Endothelial cell of umbilical vein (primary cell): ENCODE data around the gene SSH2. TPM values are rescaled to one million over a fixed set of nuclear protein-coding genes. Genes with fewer than 3 reads are reported as not detected.

Experiments used
- BruUV-seq: library from RNA; stranded (reverse); fragments of 400-500 nt; replicated peaks from 2 replicates; lab custom pipeline; 2021; lab: Mats Ljungman, UMichigan
- CTCF ChIA-PET: fragments of 300-600, 350-600 bp; sonication (Branson Sonifier 250); formaldehyde crosslinking; loops from one replicate; lab custom pipeline; 2021; ENCODE audit warnings: antibody characterized with exemption, inconsistent platforms; lab: Charles Lee
- POLR2A ChIA-PET: fragments of 300-600, 350-600 bp; sonication (Branson Sonifier 250); formaldehyde crosslinking; loops from one replicate; lab custom pipeline; 2021; ENCODE audit warnings: antibody characterized with exemption, inconsistent platforms; lab: Charles Lee
- DNase-seq: peaks from one replicate; pipeline ENCODE4 v3.0.0-alpha.2; 2011; ENCODE audit warnings: low read depth, low spot score
- FAIRE-seq: peaks from 2 replicates; lab custom pipeline; 2011; peaks lifted over from hg19 to GRCh38; lab: Jason Lieb, UNC
- H2AFZ ChIP-seq: 2 replicates; pipeline ENCODE4 v1.6.0; 2012; ENCODE audit warnings: low read depth, low read length, control low read depth, inconsistent platforms
- H3K27ac ChIP-seq: 2 replicates; pipeline ENCODE4 v1.5.1; 2011; ENCODE audit warnings: low read depth, mild to moderate bottlenecking, control low read depth, low read length, moderate library complexity; ENCODE audit not compliant: insufficient read depth
- H3K27me3 ChIP-seq, 2 experiments: 2 replicates each; pipeline versions ENCODE4 v1.6.0 to v1.6.1; 2011; ENCODE audit warnings: low read length in 2 of 2, mixed read lengths in 1 of 2; ENCODE audit not compliant: control insufficient read depth in 2 of 2, insufficient read depth in 2 of 2
- H3K36me3 ChIP-seq, 2 experiments: 2 replicates in 1 of 2; 3 replicates in 1 of 2; pipeline ENCODE4 v1.5.1; 2011; ENCODE audit warnings: low read length in 2 of 2, mild to moderate bottlenecking in 1 of 2, moderate library complexity in 1 of 2; ENCODE audit not compliant: control insufficient read depth in 2 of 2, insufficient read depth in 2 of 2; ENCODE audit errors: extremely low read depth in 1 of 2
- H3K4me1 ChIP-seq: 3 replicates; pipeline ENCODE4 v1.5.1; 2011; ENCODE audit warnings: mild to moderate bottlenecking, low read length; ENCODE audit not compliant: control insufficient read depth, insufficient read depth; ENCODE audit errors: extremely low read depth
- H3K4me2 ChIP-seq: 2 replicates; pipeline ENCODE4 v1.6.1; 2011; ENCODE audit warnings: low read length, control low read depth, mixed read lengths; ENCODE audit not compliant: insufficient read depth
- H3K4me3 ChIP-seq, 3 experiments: fragments of 200-600 bp in 1 of 3; sonication (generic), shearing (Covaris generic) in 1 of 3; replicated peaks in 1 of 3; 2 replicates each; pipeline ENCODE4 v1.5.1; 2011 to 2016; ENCODE audit warnings: control low read depth in 3 of 3, low read length in 3 of 3, mild to moderate bottlenecking in 2 of 3, inconsistent platforms in 1 of 3, low read depth in 1 of 3, moderate library complexity in 1 of 3; ENCODE audit not compliant: insufficient read depth in 1 of 3
- H3K79me2 ChIP-seq: 2 replicates; pipeline ENCODE4 v1.6.0; 2012; ENCODE audit warnings: low read length, inconsistent platforms; ENCODE audit not compliant: control insufficient read depth, insufficient read depth
- H3K9ac ChIP-seq: replicated peaks from 2 replicates; pipeline ENCODE3; 2011; ENCODE audit warnings: low read length, control low read depth; ENCODE audit not compliant: insufficient read depth; ENCODE audit errors: extremely low read depth
- H3K9me1 ChIP-seq: replicated peaks from 3 replicates; pipeline ENCODE4 v1.6.0; 2011; ENCODE audit warnings: mild to moderate bottlenecking, low read length; ENCODE audit not compliant: control insufficient read depth, insufficient read depth; ENCODE audit errors: extremely low read depth
- H3K9me3 ChIP-seq: replicated peaks from 2 replicates; pipeline ENCODE4 v1.5.1; 2012; ENCODE audit warnings: low read length, inconsistent platforms; ENCODE audit not compliant: control insufficient read depth, insufficient read depth
- H4K20me1 ChIP-seq: replicated peaks from 2 replicates; pipeline ENCODE3; 2011; ENCODE audit warnings: mild to moderate bottlenecking, low read length; ENCODE audit not compliant: control insufficient read depth, insufficient read depth; ENCODE audit errors: extremely low read depth
- EZH2 ChIP-seq: IDR thresholded peaks from 2 replicates; pipeline ENCODE4 v1.6.1; 2012; ENCODE audit warnings: borderline replicate concordance, low read depth, mild to moderate bottlenecking, moderate library complexity, low read length, inconsistent platforms; ENCODE audit not compliant: severe bottlenecking
- FOS ChIP-seq: IDR thresholded peaks from 2 replicates; pipeline ENCODE4 v1.6.1; 2011; ENCODE audit warnings: mild to moderate bottlenecking, low read length, moderate library complexity, borderline replicate concordance; ENCODE audit not compliant: insufficient read depth
- JUN ChIP-seq: IDR thresholded peaks from 2 replicates; pipeline ENCODE4 v1.6.1; 2011; ENCODE audit warnings: borderline replicate concordance, low read depth; ENCODE audit not compliant: insufficient read length, insufficient read depth
- MAX ChIP-seq: IDR thresholded peaks from 2 replicates; pipeline ENCODE4 v1.6.1; 2011; ENCODE audit not compliant: insufficient read depth, insufficient read length
- POLR2A ChIP-seq: IDR thresholded peaks from 2 replicates; pipeline ENCODE4 v1.6.1; 2012; ENCODE audit warnings: low read depth, mild to moderate bottlenecking, control low read depth, low read length
- POLR2AphosphoS5 ChIP-seq: IDR thresholded peaks from 2 replicates; pipeline ENCODE4 v1.6.1; 2012; ENCODE audit warnings: low read depth, mild to moderate bottlenecking, control low read depth, low read length, moderate library complexity; ENCODE audit not compliant: insufficient read depth
- dilution Hi-C: fragments of 300-500 bp; cut with MboI; formaldehyde crosslinking; loops from one replicate; pipeline ENCODE4 v1.15.0; 2019; ENCODE audit warnings: low sequenced_read_pairs; ENCODE audit not compliant: extremely low pct_ligation_motif_present
- intact Hi-C: fragments of 100-400 bp; cut with micrococcal nuclease; formaldehyde crosslinking; loops from one replicate; pipeline ENCODE4 v1.10.0; 2022
- polyA plus RNA-seq, 4 experiments: library from polyadenylated mRNA; depleted of rRNA in 3 of 4; stranded (reverse) in 3 of 4; unstranded in 1 of 4; fragments of >200 nt; gene quantifications; 2 replicates each; pipeline versions ENCODE4 v1.2.1 to v1.2.3, GENCODE V29; 2011 to 2012; ENCODE audit warnings: missing spikeins in 1 of 4
- total RNA-seq: library from RNA; stranded (reverse); gene quantifications from 2 replicates; pipeline ENCODE4 v1.2.3, GENCODE V29; 2021

Gene SSH2
- total and polyA plus RNA-seq, 2 donors (not counting 3 experiments of a cell fraction or from before 2014, with no cell fraction given), result 24.6 to 60.9 TPM

- no peak overlapping the region for H3K4me2 ChIP-seq
- H4K20me1 ChIP-seq, result no peaks in the 10 kb centered on the region
- no peak overlapping the region for H3K27ac ChIP-seq
- intact Hi-C loops, result no loop called here
- DNase-seq, result no peak
- H3K4me3 ChIP-seq, result no peak overlapping the region
- no peak for FAIRE-seq
- H3K9ac ChIP-seq, result no peak overlapping the region
- H3K4me1 ChIP-seq, result no peaks in the 10 kb centered on the region
- peaks cover 3 to 12% of the 10 kb centered on the region in 2 experiments for H3K36me3 ChIP-seq
- TF ChIP-seq EZH2 (no peak), POLR2A (no peak), JUN (no peak), FOS (no peak)
- dilution Hi-C loops, result no loop called here
- ChIA-PET POLR2A (no interaction called here), CTCF (interaction anchor here (0.5 to 1.2 kb wide), 2 partner anchors 94 to 108 kb away, joined by 3 read pairs; no protein-coding TSS in a partner anchor)
- H2AFZ ChIP-seq, result no peak overlapping the region
- BruUV-seq, result no TSS peak
- no peaks in the 10 kb centered on the region for H3K9me3 ChIP-seq
- H3K9me1 ChIP-seq, result no peaks in the 10 kb centered on the region
- no peaks in the 10 kb centered on the region for H3K79me2 ChIP-seq
- H3K27me3 ChIP-seq, result no peaks in the 10 kb centered on the region
Measured at GRCh38 chr17:29671661-29672060, 258.4 kb downstream of the SSH2 start.

GRCh38 chr17:29669266-29669665, 260.8 kb downstream of the SSH2 start:
- Histone ChIP-seq H4K20me1 (no peaks in the 10 kb centered on the region), H3K27ac (no peak overlapping the region), H3K9me3 (no peaks in the 10 kb centered on the region), H3K4me3 (no peak overlapping the region), H2AFZ (no peak overlapping the region), H3K36me3 (peaks cover 3 to 12% of the 10 kb centered on the region in 2 experiments), H3K4me1 (peaks cover 19% of the 10 kb centered on the region), H3K79me2 (no peaks in the 10 kb centered on the region), H3K27me3 (no peaks in the 10 kb centered on the region), H3K4me2 (no peak overlapping the region), H3K9ac (no peak overlapping the region), H3K9me1 (no peaks in the 10 kb centered on the region)
- FAIRE-seq, result no peak
- DNase-seq, result no peak
- dilution Hi-C loops, result no loop called here
- POLR2A ChIA-PET, result no interaction called here
- TF ChIP-seq POLR2A (no peak), JUN (no peak), POLR2AphosphoS5 (no peak), MAX (no peak), EZH2 (no peak), FOS (no peak)
- CTCF ChIA-PET, result no interaction called here
- BruUV-seq, result no TSS peak
- intact Hi-C loops, result no loop called here
